Left hindlimb (tissue), 1 donor: Measurements from ENCODE around the gene ZNF324B.
"Not testable (repeated sequence)": the region's sequence is repeated elsewhere in the genome, so short reads cannot be mapped to it uniquely, and the experiment has no call there.

Experiments used
- DNase-seq: peaks from one replicate; pipeline ENCODE4 v3.0.0-alpha.2; 2018

The ZNF324B gene

GRCh38 chr19:58451358-58452101 lies at the start of gene ZNF324B:
ZNF324B (plus strand) TSS chr19:58451622; CDS start chr19:58453702, 2,080 bp downstream.
- peak; percentile 96 for DNase-seq

- no peak for DNase-seq
These were observed 49.5 kb upstream of the ZNF324B start for GRCh38 chr19:58401840-58402421.

GRCh38 chr19:58403920-58404478 lies 47.4 kb upstream of the ZNF324B start:
- DNase-seq, result not testable (repeated sequence)

- DNase-seq, result no peak
These were observed 44.4 kb upstream of the ZNF324B start for GRCh38 chr19:58406818-58407657.

- no peak for DNase-seq
These were observed 43.7 kb upstream of the ZNF324B start for GRCh38 chr19:58407658-58408151.

- peak; percentile 97 for DNase-seq
These were observed 43.0 kb upstream of the ZNF324B start, which contains the start of gene ZNF584 for GRCh38 chr19:58408152-58409009. ZNF584 (plus strand) TSS chr19:58408649; CDS start chr19:58409148, 499 bp downstream.

- no peak for DNase-seq
These were observed 42.2 kb upstream of the ZNF324B start for GRCh38 chr19:58409010-58409790.

- DNase-seq, result no peak
These were observed 34.8 kb upstream of the ZNF324B start for GRCh38 chr19:58416604-58417003.

- DNase-seq, result no peak
These were observed 34.4 kb upstream of the ZNF324B start for GRCh38 chr19:58417071-58417470.

- DNase-seq, result no peak
These were observed 22.8 kb upstream of the ZNF324B start for GRCh38 chr19:58428617-58429016.

GRCh38 chr19:58429745-58430144 lies 21.7 kb upstream of the ZNF324B start:
- DNase-seq, result no peak

GRCh38 chr19:58434217-58434616 lies 17.2 kb upstream of the ZNF324B start:
- no peak for DNase-seq

- peak; percentile 98 for DNase-seq
These were observed 11.6 kb upstream of the ZNF324B start, which contains the start of gene ZNF132 for GRCh38 chr19:58439576-58440554. ZNF132 (minus strand) TSS chr19:58440153; CDS start chr19:58439821, 332 bp downstream.

- DNase-seq, result no peak
These were observed 10.9 kb upstream of the ZNF324B start for GRCh38 chr19:58440556-58440955.

- not testable (repeated sequence) for DNase-seq
These were observed 8.4 kb upstream of the ZNF324B start for GRCh38 chr19:58442986-58443385.

- not testable (repeated sequence) for DNase-seq
These were observed 2.6 kb upstream of the ZNF324B start for GRCh38 chr19:58448860-58449259.

GRCh38 chr19:58449980-58450379 lies 1.4 kb upstream of the ZNF324B start:
- DNase-seq, result not testable (repeated sequence)

GRCh38 chr19:58450856-58451357 lies 515 bp upstream of the ZNF324B start:
- no peak for DNase-seq

GRCh38 chr19:58453743-58454142 lies 2.3 kb downstream of the ZNF324B start:
- no peak for DNase-seq
